Loucy (cell line): Measurements from ENCODE around the gene CDR2L.

Experiments
- H2AFZ ChIP-seq: fragments of 200-600 bp; sonication (generic); 2 replicates; pipeline ENCODE4 v1.6.0; 2016; ENCODE audit warnings: antibody characterized with exemption, mild to moderate bottlenecking, low read length, moderate library complexity
- H3F3A ChIP-seq: fragments of 200-600 bp; 2 replicates; pipeline ENCODE4 v1.6.0; 2016; ENCODE audit warnings: antibody characterized with exemption, low read depth, mild to moderate bottlenecking
- H3K27me3 ChIP-seq: fragments of 200-600 bp; sonication (generic); 2 replicates; pipeline ENCODE4 v1.6.1; 2014; ENCODE audit warnings: low read length, mild to moderate bottlenecking; ENCODE audit not compliant: insufficient read depth, poor library complexity, severe bottlenecking
- H3K36me3 ChIP-seq: fragments of 200-600 bp; sonication (generic); 2 replicates; pipeline ENCODE4 v1.6.1; 2016; ENCODE audit warnings: low read length; ENCODE audit not compliant: insufficient read depth
- H3K4me1 ChIP-seq: fragments of 200-600 bp; sonication (generic); 2 replicates; pipeline ENCODE4 v1.5.1; 2014; ENCODE audit warnings: low read length, mild to moderate bottlenecking; ENCODE audit not compliant: insufficient read depth, poor library complexity, severe bottlenecking
- H3K4me2 ChIP-seq: fragments of 200-600 bp; sonication (generic); 2 replicates; pipeline ENCODE4 v1.6.0; 2014; ENCODE audit warnings: antibody characterized with exemption, low read length, low read depth, mild to moderate bottlenecking; ENCODE audit not compliant: poor library complexity, severe bottlenecking
- H3K4me3 ChIP-seq: fragments of 200-600 bp; sonication (generic); 2 replicates; pipeline ENCODE4 v1.5.1; 2014; ENCODE audit warnings: low read length, mild to moderate bottlenecking, mixed read lengths; ENCODE audit not compliant: poor library complexity, severe bottlenecking
- H3K79me2 ChIP-seq: fragments of 200-600 bp; sonication (generic); 2 replicates; pipeline ENCODE4 v1.6.1; 2014; ENCODE audit warnings: low read length; ENCODE audit not compliant: insufficient read depth
- H3K9ac ChIP-seq: fragments of 200-600 bp; sonication (generic); 2 replicates; pipeline ENCODE4 v1.6.0; 2014; ENCODE audit warnings: mild to moderate bottlenecking, low read depth, low read length, moderate library complexity; ENCODE audit not compliant: poor library complexity, severe bottlenecking
- H3K9me2 ChIP-seq: fragments of 200-600 bp; sonication (generic); replicated peaks from 2 replicates; pipeline ENCODE4 v1.6.1; 2016; ENCODE audit warnings: low read depth, low read length, mixed read lengths
- H3K9me3 ChIP-seq: fragments of 200-600 bp; sonication (generic); 2 replicates; pipeline ENCODE4 v1.6.1; 2014; ENCODE audit warnings: mild to moderate bottlenecking, antibody characterized with exemption, low read length, low read depth; ENCODE audit not compliant: insufficient read depth
- H4K20me1 ChIP-seq: fragments of 200-600 bp; sonication (generic); 2 replicates; pipeline ENCODE4 v1.6.0; 2014; ENCODE audit warnings: antibody characterized with exemption, low read length, mild to moderate bottlenecking; ENCODE audit not compliant: insufficient read depth, poor library complexity, severe bottlenecking
- CTCF ChIP-seq: fragments of 200-600 bp; sonication (generic); conservative IDR thresholded peaks from 2 replicates; pipeline ENCODE4 v1.5.1; 2014; ENCODE audit warnings: mild to moderate bottlenecking, antibody characterized with exemption, low read length
- EZH2phosphoT487 ChIP-seq: fragments of 200-600 bp; IDR thresholded peaks from 2 replicates; pipeline ENCODE4 v1.6.1; 2018; ENCODE audit warnings: antibody characterized with exemption, mild to moderate bottlenecking, moderate library complexity, borderline replicate concordance

CDR2L gene

GRCh38 chr17:75012346-75013091, 25.1 kb downstream of the CDR2L start, which contains the start of gene MRPL58:
Gene MRPL58 (plus strand): TSS chr17:75012670. CDS start chr17:75012687, 17 bp downstream.
- Histone ChIP-seq H3K4me1 (peaks cover 16% of the 10 kb centered on the region), H3K9ac (peak within 1 kb of the TSS; percentile 86), H3K9me2 (no peaks in the 10 kb centered on the region), H3K36me3 (no peaks in the 10 kb centered on the region), H3K27me3 (no peaks in the 10 kb centered on the region), H4K20me1 (no peaks in the 10 kb centered on the region), H2AFZ (peak within 1 kb of the TSS; percentile 97), H3K4me2 (peak within 1 kb of the TSS; percentile 90), H3K9me3 (no peaks in the 10 kb centered on the region), H3F3A (peaks cover 9% of the 10 kb centered on the region; the same call in 1 of the 2 replicates), H3K79me2 (peaks cover 20% of the 10 kb centered on the region; the same call in 1 of the 2 replicates), H3K4me3 (peak within 1 kb of the TSS; percentile 90)
- TF ChIP-seq CTCF = peak; percentile 30; the same call in 1 of the 2 replicates
- no peak for TF ChIP-seq EZH2phosphoT487

- no peaks in the 10 kb centered on the region for H3K36me3 ChIP-seq
- no peaks in the 10 kb centered on the region for H3K27me3 ChIP-seq
- peak overlapping the region; percentile 97 for H2AFZ ChIP-seq
Measured at GRCh38 chr17:75013092-75013559, 25.7 kb downstream of the CDR2L start.

GRCh38 chr17:75019146-75019545, 31.7 kb downstream of the CDR2L start:
- Histone ChIP-seq H4K20me1 (no peaks in the 10 kb centered on the region), H3K9me3 (no peaks in the 10 kb centered on the region), H2AFZ (no peak overlapping the region), H3K9ac (no peak overlapping the region), H3K4me3 (no peak overlapping the region), H3F3A (no peaks in the 10 kb centered on the region), H3K4me2 (no peak overlapping the region), H3K27me3 (no peaks in the 10 kb centered on the region), H3K79me2 (peaks cover 8% of the 10 kb centered on the region; the same call in 1 of the 2 replicates), H3K4me1 (peaks cover 4% of the 10 kb centered on the region), H3K36me3 (peaks cover 13% of the 10 kb centered on the region; the same call in 1 of the 2 replicates), H3K9me2 (no peaks in the 10 kb centered on the region)
- TF ChIP-seq CTCF = no peak
- TF ChIP-seq EZH2phosphoT487 = no peak

More at GRCh38 chr17:75013092-75013559, 25.7 kb downstream of the CDR2L start:
- peak overlapping the region; percentile 82 for H3K4me2 ChIP-seq
- H3K4me3 ChIP-seq = peak overlapping the region; percentile 90
- H3K9me2 ChIP-seq = no peaks in the 10 kb centered on the region
- peak overlapping the region; percentile 86 for H3K9ac ChIP-seq
- no peaks in the 10 kb centered on the region for H4K20me1 ChIP-seq
- H3F3A ChIP-seq = peaks cover 9% of the 10 kb centered on the region; the same call in 1 of the 2 replicates
- peaks cover 20% of the 10 kb centered on the region; the same call in 1 of the 2 replicates for H3K79me2 ChIP-seq
- peaks cover 16% of the 10 kb centered on the region for H3K4me1 ChIP-seq
- H3K9me3 ChIP-seq = no peaks in the 10 kb centered on the region
- no peak for TF ChIP-seq CTCF
- TF ChIP-seq EZH2phosphoT487 = no peak
